ENCODE results near the gene FRY.

Gene FRY

DNA sequence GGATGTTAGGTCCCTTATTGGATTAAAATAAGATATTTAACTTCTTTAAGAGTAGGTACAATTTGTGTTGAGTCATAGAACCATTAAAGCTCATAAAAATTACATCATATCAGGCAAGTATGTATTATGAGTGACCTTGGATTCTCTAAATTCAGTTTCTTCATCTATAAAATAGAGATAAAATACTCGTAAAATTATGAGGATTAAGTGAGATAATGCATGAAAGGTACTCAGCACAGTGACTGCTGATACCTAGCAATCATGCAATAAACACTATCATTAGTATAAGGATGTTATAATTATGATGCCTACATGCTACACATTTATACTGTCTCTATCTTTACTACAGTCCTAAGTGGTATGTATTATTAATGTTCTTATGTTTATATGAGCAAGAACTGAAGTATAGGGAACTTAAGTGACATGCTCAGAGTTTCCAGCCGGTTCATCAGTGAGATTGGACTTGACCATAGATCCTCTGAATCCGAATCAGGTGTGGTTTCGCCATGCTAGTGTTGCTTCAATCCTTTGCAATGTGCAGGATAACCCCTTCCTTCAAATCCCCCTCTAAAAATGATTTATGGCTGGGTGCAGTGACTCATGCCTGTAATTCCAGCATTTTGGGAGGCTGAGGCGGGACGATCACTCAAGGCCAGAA lies 22.9 kb upstream of the FRY start:
- H3K27me3 Mint-ChIP-seq = peaks cover 2% of the 10 kb centered on the region
- no peak overlapping the region for H3K27ac Mint-ChIP-seq
- no peaks in the 10 kb centered on the region for H3K9me3 Mint-ChIP-seq

DNA sequence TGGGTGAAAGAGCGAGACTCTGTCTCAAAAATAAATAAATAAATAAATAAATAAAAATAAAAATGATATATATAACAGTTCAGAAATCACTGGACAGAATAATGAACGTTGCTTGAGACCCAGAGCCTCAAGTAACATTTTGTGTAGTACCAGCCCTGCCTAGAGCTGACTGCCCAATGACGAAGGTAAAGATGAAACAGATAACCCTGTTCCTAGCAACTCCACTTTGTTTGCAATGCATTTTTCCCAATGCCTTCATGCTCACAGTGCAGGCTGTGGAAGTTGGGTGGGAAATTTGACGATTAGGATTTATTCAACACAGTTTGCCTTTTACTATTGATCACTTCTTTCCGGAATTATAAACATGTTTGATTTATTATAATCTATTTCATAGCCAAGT lies 22.2 kb upstream of the FRY start:
- Mint-ChIP-seq H3K27me3 (peaks cover 2% of the 10 kb centered on the region), H3K36me3 (no peaks in the 10 kb centered on the region), H3K27ac (no peak overlapping the region), H3K4me1 (no peaks in the 10 kb centered on the region), H3K9me3 (no peaks in the 10 kb centered on the region), H3K4me3 (no peak overlapping the region)

More for the DNA sequence above, 22.9 kb upstream of the FRY start:
- H3K4me3 Mint-ChIP-seq = no peak overlapping the region
- H3K36me3 Mint-ChIP-seq = no peaks in the 10 kb centered on the region
- no peaks in the 10 kb centered on the region for H3K4me1 Mint-ChIP-seq

DNA sequence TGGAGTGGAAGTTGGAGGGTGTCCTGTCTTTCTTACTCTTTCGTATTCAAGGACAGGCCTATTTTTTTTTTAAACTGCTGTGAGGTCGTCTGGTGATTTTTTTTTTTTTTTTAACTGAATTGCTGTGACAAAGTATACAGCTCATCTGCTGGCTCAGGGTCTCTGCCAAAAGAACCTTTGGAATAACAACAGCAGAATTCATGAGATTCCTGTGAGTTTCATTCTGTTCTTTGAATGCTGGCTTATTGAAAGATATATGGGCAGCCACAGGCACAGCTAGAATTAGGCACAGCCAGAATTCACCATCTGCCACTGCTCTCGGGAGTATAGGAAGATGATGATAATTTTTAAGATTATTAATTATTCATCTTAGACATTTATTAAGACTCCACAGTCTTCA lies 21.4 kb upstream of the FRY start:
- Mint-ChIP-seq H3K4me3 (no peak overlapping the region), H3K9me3 (no peaks in the 10 kb centered on the region), H3K27ac (no peak overlapping the region), H3K27me3 (peaks cover 2% of the 10 kb centered on the region), H3K4me1 (no peaks in the 10 kb centered on the region), H3K36me3 (no peaks in the 10 kb centered on the region)

DNA sequence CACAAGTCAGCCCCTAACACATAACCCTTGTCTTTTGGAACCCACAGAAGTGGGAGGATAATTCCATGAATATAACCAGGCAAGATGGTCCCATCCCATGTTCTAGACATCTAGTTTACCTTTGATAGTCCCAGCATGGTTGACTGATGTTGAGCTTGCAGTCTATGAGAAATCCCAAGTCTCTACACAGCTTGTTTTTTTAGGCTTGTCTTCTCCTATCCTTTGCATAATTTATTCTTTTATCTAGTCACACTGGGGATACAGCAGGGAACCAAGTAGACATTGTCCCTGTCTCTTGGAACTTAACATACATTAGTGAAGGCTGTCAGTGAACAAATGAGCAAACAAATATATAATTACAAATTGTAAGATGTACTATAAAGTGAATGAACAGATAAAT lies 19.6 kb upstream of the FRY start:
- Mint-ChIP-seq H3K27ac (no peak overlapping the region), H3K4me1 (no peaks in the 10 kb centered on the region), H3K36me3 (no peaks in the 10 kb centered on the region), H3K4me3 (no peak overlapping the region), H3K27me3 (peaks cover 2% of the 10 kb centered on the region), H3K9me3 (no peaks in the 10 kb centered on the region)

DNA sequence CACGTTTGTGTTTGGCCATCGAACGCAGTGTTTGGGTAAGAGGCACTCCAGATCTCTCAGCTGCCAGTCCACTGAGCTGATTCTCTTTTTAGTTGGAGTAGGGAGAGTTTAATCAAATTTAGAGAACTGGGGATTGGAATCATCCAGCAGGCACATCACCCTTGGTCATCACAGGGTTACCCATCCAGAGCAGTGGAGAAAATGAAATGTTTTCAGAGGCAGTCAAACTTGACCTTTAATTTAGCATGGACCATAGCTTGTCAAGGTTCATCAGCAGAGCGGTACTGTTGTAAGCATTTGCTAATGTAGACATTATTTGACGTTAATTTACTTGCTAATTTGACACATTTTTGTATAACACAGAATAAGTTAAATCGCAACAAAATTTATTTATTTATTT lies 18.4 kb upstream of the FRY start:
- Mint-ChIP-seq H3K4me3 (no peak overlapping the region), H3K9me3 (no peaks in the 10 kb centered on the region), H3K27ac (no peak overlapping the region), H3K36me3 (no peaks in the 10 kb centered on the region), H3K27me3 (peaks cover 2% of the 10 kb centered on the region), H3K4me1 (no peaks in the 10 kb centered on the region)

DNA sequence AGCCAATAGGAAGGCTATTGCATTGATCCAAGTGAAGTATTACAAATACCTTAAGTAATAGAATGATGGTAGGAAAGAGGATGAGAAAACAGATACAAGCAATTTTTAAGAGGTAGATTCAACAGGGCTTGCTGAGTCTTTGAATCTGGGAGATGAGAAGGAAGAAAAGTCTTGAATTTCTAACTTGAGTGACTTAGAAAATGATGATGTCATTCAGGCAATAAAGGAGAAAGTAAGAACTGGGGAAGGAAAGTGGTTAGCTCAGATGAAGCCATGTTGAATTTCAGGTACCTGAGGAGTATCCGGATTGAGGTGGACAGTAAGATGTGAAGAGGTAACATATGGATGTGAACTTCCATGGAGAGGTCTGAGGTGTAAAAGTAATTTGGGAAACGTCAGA lies 15.5 kb upstream of the FRY start:
- peaks cover 2% of the 10 kb centered on the region for H3K27me3 Mint-ChIP-seq
- no peaks in the 10 kb centered on the region for H3K9me3 Mint-ChIP-seq
- H3K4me3 Mint-ChIP-seq = no peak overlapping the region
- no peak overlapping the region for H3K27ac Mint-ChIP-seq
- no peaks in the 10 kb centered on the region for H3K36me3 Mint-ChIP-seq
- H3K4me1 Mint-ChIP-seq = no peaks in the 10 kb centered on the region

DNA sequence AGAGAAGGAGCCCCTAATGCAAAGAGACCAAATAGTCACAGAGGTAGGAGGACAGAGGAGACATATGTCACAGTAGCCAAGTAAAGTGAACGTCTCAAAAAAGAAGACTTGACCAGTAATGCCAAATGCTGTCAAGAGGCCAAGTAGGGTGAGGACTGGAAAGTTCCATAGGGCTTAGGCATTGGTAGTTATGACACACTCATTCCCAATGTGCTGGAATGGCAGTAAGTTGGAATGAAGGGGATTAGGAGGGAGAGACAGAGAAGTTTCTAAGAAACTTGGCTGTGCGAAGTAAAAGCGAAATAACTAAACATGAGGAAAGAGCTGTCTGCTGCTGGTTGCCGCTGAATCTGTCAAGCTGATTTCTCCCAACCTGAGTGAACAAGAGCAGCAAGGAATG lies 14.9 kb upstream of the FRY start:
- H3K4me1 Mint-ChIP-seq = no peaks in the 10 kb centered on the region
- no peaks in the 10 kb centered on the region for H3K9me3 Mint-ChIP-seq
- no peaks in the 10 kb centered on the region for H3K36me3 Mint-ChIP-seq
- peaks cover 2% of the 10 kb centered on the region for H3K27me3 Mint-ChIP-seq
- H3K4me3 Mint-ChIP-seq = no peak overlapping the region
- no peak overlapping the region for H3K27ac Mint-ChIP-seq

DNA sequence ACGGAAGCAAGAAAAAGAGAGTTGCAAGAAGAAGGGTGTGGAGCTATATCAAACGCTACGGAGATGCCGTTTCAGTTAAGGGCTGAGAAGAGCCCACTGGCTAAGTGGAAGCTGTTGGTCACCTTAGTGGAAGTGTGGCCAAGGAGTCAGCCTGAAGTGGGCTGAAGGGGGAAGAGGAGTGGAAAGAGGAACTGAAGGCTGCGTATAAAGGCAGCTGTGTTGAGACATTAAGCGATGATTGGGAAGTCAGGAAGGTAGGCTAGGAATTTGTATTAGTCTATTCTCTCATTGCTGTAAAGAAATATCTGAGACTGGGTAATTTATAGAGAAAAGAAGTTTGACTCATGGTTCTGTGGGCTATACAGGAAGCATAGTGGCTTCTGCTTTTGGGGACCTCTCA lies 14.1 kb upstream of the FRY start:
- Mint-ChIP-seq H3K27me3 (peaks cover 2% of the 10 kb centered on the region), H3K36me3 (no peaks in the 10 kb centered on the region), H3K4me3 (no peak overlapping the region), H3K4me1 (no peaks in the 10 kb centered on the region), H3K27ac (no peak overlapping the region), H3K9me3 (no peaks in the 10 kb centered on the region)

DNA sequence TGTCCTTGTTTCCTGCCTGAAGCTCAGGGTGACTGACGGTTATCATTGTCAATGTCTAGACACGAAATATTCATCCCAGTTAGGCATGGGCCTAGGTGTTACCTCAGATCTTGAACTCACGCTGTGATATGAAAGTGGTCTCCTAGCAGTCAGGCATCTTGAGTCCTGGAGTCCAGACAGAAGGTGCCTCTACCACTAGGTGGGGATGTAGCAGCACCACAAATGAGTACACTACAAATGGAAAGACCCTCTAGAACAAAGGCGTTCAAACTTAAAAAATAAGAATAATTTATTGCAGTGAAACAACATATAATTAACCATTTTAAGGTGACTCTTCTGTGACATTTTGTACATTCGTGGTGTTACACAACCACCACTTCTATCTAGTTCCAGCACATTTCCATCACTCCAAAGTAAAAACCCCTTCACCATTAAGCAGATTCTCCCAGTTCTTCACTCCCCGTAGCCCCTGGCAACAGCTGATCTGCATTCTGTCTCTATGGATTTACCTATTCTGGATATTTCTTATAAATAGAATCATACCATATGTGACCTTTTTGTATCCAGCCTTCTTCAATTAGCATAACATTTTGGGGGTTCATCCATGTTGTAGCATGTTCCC lies 11.9 kb upstream of the FRY start:
- no peak overlapping the region for H3K27ac Mint-ChIP-seq
- no peaks in the 10 kb centered on the region for H3K9me3 Mint-ChIP-seq
- H3K36me3 Mint-ChIP-seq = no peaks in the 10 kb centered on the region
- H3K4me1 Mint-ChIP-seq = no peaks in the 10 kb centered on the region
- H3K27me3 Mint-ChIP-seq = no peaks in the 10 kb centered on the region
- H3K4me3 Mint-ChIP-seq = no peak overlapping the region

DNA sequence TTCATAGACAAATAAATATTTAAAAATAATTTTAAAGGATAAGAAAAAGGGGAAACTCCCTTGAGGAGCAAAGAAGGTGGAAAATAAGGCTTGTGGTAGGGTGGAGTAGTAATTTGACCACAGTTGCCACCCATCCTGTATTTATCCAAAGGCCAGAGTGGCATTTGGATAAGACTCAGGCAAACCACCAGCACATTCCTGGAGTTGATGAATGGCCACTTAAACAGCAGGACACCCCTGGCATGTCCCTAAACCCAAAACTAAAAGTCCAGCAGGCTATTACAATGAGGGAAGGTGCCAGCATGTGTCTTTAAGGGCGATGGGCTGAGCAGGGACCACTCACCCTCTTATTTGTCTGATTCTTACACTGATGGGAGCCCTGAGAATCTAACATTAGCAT lies 9.8 kb upstream of the FRY start:
- no peaks in the 10 kb centered on the region for H3K9me3 Mint-ChIP-seq
- H3K4me3 Mint-ChIP-seq = no peak overlapping the region
- no peak overlapping the region for H3K27ac Mint-ChIP-seq
- H3K27me3 Mint-ChIP-seq = no peaks in the 10 kb centered on the region
- no peaks in the 10 kb centered on the region for H3K4me1 Mint-ChIP-seq
- no peaks in the 10 kb centered on the region for H3K36me3 Mint-ChIP-seq

DNA sequence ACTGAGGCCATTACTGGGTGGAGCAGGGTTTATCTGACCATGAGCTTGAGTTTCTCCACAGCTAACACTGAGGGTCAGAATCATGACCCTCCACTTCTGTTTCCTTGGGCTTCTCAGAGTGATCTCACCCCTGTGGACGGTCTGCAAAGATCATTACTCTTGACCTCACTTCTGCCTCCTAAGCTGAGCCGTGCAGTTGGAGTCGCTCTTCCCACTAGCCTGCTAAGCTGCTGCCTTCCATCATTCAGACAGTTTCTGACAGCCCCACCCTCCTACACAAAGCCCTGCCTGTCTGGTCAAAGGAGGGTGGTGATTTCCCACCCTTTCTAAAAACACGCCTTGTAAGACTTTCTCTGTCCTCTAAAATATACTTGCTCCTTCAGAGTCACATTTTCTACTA lies 9.3 kb upstream of the FRY start:
- Mint-ChIP-seq H3K4me3 (no peak overlapping the region), H3K4me1 (no peaks in the 10 kb centered on the region), H3K27ac (no peak overlapping the region), H3K9me3 (no peaks in the 10 kb centered on the region), H3K36me3 (no peaks in the 10 kb centered on the region), H3K27me3 (no peaks in the 10 kb centered on the region)

DNA sequence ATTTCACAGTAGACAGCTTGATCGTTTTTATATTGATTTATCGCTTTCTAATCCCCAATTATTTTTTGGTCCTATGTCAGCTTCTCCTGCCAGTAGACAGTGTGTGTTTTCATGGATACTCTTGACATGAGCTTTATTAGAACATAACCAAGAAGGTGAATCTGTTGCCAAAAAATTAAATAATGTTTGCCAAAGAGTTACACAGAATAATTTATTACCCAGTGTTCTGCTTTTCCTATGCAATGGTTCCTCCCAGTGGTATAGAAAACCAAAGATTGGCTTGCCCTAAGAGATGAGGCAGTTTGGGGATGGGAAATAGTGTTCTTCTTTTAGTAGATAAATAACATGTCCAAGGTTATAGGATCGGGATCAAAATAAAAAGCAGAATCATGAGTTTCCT lies 8.5 kb upstream of the FRY start:
- no peak overlapping the region for H3K4me3 Mint-ChIP-seq
- H3K27ac Mint-ChIP-seq = no peak overlapping the region
- H3K9me3 Mint-ChIP-seq = no peaks in the 10 kb centered on the region
- H3K36me3 Mint-ChIP-seq = no peaks in the 10 kb centered on the region
- no peaks in the 10 kb centered on the region for H3K27me3 Mint-ChIP-seq
- H3K4me1 Mint-ChIP-seq = no peaks in the 10 kb centered on the region

DNA sequence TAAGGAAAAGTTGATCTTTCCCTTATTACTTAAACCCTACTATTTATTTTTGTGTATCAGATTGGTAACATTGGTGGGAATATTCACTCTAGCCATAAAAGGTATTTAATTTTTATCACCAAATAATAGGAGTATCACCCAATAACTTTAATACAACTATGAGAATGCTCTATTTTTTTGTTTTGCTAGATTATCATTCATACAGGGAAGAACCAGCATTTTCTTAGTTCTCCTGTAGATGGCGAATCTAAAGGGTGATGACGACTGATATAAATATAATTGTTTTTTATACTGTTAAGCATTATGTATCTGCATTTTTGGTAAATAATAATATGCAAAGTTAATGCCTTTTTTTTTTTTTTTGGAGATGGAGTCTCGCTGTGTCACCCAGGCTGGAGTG lies 7.9 kb upstream of the FRY start:
- H3K4me3 Mint-ChIP-seq = no peak overlapping the region
- H3K36me3 Mint-ChIP-seq = no peaks in the 10 kb centered on the region
- no peaks in the 10 kb centered on the region for H3K4me1 Mint-ChIP-seq
- peaks cover 2% of the 10 kb centered on the region for H3K27me3 Mint-ChIP-seq
- H3K27ac Mint-ChIP-seq = no peak overlapping the region
- no peaks in the 10 kb centered on the region for H3K9me3 Mint-ChIP-seq

DNA sequence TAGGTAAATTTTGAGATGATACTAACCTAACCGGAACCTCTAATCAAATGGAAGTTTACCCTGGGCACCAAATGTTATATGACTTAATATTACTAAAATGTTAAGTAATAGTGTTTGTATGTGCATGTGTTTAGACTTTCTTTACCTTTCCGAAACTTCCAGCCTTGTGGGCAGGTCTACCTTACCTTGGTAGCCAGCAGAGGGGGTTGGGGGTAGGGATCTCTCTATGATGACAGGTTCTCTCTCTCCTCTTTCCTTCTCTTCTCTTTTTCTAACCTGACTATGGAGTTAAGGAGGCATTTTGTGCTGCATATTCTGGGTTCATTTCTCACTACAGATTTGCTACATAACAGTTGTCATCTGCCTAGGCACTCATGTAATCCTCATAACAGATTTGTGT lies 6.8 kb upstream of the FRY start:
- peaks cover 2% of the 10 kb centered on the region for H3K27me3 Mint-ChIP-seq
- no peak overlapping the region for H3K27ac Mint-ChIP-seq
- H3K4me1 Mint-ChIP-seq = no peaks in the 10 kb centered on the region
- H3K9me3 Mint-ChIP-seq = no peaks in the 10 kb centered on the region
- no peak overlapping the region for H3K4me3 Mint-ChIP-seq
- H3K36me3 Mint-ChIP-seq = no peaks in the 10 kb centered on the region

DNA sequence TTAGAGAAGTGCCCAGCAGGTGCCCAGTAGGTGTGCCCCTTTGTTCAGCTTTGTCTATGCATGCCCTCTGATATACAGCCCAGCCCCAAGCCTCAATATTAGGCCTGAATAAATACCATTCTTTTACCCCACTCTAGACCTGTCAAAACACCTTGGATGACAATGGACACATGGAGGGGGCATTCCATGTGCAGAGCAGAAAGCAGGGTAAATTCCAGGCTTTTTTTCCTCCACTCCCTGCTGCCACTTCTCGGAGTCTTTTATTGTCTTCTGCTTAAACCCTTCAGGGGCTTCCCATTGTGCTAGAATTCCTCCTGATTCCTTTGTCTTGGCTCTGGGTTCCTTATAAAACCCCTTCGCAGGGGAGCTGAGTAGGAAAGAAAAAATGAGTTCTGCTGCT lies 5.8 kb upstream of the FRY start:
- Mint-ChIP-seq H3K4me3 (no peak overlapping the region), H3K27ac (no peak overlapping the region), H3K27me3 (peaks cover 6% of the 10 kb centered on the region), H3K9me3 (no peaks in the 10 kb centered on the region), H3K4me1 (peaks cover 3% of the 10 kb centered on the region), H3K36me3 (no peaks in the 10 kb centered on the region)

DNA sequence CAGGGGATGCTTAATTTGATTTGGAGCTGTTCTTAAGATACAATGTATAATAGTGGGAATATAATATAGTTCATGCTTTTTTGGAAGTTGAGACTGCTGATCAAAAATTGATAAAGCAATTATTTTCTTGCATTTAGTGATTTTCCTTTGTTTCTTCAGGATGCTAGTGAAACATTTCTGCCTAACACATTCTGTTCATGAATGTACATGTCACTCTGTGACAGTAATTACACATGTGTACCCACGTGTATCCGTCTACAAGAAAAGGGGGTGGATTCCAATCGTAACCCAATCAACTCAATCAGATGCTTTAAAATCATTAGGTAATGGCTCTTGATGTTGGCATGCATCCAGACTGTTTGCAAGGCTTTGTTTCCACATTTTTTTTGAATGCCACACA lies 5.0 kb upstream of the FRY start:
- H3K36me3 Mint-ChIP-seq = no peaks in the 10 kb centered on the region
- H3K4me1 Mint-ChIP-seq = peaks cover 7% of the 10 kb centered on the region
- H3K4me3 Mint-ChIP-seq = no peak overlapping the region
- H3K27ac Mint-ChIP-seq = no peak overlapping the region
- H3K27me3 Mint-ChIP-seq = peaks cover 6% of the 10 kb centered on the region
- H3K9me3 Mint-ChIP-seq = no peaks in the 10 kb centered on the region

DNA sequence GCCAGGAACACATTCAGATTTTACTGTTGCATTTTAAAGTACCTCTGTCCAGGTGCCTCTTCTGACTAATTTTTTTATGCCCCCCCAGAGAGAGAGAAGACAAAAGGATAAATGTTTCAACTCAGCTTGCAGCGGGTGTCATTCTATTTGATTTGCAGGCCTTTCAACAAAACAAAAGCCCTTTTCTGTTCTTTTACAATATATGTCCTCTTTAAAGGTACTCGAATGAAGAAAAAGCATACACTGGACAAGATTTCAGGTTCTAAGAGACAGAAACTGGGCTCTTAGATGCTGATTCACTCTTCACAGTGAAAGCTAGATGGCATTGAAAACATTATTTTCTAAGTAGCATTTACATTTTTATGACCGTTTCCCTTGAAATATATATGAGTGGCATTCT lies 2.9 kb upstream of the FRY start:
- Mint-ChIP-seq H3K36me3 (no peaks in the 10 kb centered on the region), H3K4me3 (no peak overlapping the region), H3K4me1 (peaks cover 18% of the 10 kb centered on the region), H3K27me3 (peaks cover 13% of the 10 kb centered on the region), H3K27ac (no peak overlapping the region), H3K9me3 (no peaks in the 10 kb centered on the region)
